Mononuclear cell (primary cell): Measurements from ENCODE around the gene ITGAX. TPM values are rescaled to one million over a fixed set of nuclear protein-coding genes. Genes with fewer than 3 reads are reported as not detected.

ENCODE experiments used
- H3K27me3 ChIP-seq: 2 replicates; pipeline ENCODE4 v1.6.0; 2011; ENCODE audit warnings: low read length, control low read depth; ENCODE audit not compliant: insufficient read depth
- H3K4me1 ChIP-seq: 2 replicates; pipeline ENCODE4 v1.5.1; 2011; ENCODE audit warnings: mild to moderate bottlenecking, low read length, control low read depth; ENCODE audit not compliant: insufficient read depth
- H3K4me3 ChIP-seq: 2 replicates; pipeline ENCODE4 v1.5.1; 2011; ENCODE audit warnings: mild to moderate bottlenecking, low read length, moderate library complexity
- H3K9me3 ChIP-seq: 2 replicates; pipeline ENCODE4 v1.5.1; 2011; ENCODE audit warnings: low read depth, mild to moderate bottlenecking, control low read depth, low read length
- total RNA-seq: library from RNA; depleted of rRNA; stranded (reverse); fragments of >200 nt; gene quantifications from one replicate; pipeline ENCODE4 v1.2.3, GENCODE V29; 2012

The ITGAX gene
- total RNA-seq, 1 donor, result 190 TPM

DNA sequence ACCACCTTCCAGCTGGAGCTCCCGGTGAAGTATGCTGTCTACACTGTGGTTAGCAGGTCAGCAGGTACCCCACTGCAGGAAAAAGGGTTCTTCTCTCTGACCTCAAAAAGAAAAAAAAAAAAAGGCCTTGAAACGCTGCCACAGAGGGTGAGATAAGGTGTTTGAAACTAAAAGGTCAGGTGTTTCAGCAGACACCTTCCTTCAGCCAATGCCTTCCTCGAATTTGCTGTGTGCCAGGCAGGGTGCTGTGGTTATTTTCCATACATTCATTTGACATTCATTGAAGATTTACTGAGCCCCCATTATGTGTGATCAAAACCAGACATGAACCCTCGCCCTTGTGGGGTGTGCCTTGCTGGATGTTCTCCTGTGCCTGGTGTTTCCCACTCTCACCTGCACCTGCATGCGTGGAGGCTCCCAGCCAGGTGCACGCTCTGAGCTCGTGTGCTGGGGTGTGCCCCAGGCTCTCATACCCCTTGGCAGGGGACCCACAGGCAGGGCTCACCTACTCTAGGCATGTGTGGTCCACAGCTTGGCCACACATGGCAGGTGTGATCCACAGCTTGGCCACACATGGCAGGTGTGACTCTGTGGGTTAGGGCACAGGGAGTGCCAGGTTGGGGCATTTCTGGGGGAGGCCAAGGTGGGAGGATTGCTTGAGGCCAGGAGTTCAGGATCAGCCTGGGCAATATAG lies 22.4 kb downstream of the ITGAX start:
- H3K4me3 ChIP-seq, result no peak overlapping the region
- peaks cover 8% of the 10 kb centered on the region for H3K4me1 ChIP-seq
- H3K9me3 ChIP-seq, result no peaks in the 10 kb centered on the region
- no peaks in the 10 kb centered on the region for H3K27me3 ChIP-seq

DNA sequence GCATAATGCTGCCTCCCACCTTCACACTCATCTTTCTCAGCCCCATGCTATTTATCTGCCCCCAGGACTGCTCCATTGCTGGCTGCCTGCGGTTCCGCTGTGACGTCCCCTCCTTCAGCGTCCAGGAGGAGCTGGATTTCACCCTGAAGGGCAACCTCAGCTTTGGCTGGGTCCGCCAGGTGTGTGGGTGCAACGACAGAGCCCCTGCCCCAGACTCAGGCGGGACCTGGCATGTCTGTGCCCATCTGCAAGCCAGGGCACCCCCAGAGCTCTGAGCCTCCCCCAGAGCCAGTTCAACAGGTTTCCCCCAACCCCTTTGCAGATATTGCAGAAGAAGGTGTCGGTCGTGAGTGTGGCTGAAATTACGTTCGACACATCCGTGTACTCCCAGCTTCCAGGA lies 25.2 kb downstream of the ITGAX start:
- Histone ChIP-seq H3K4me3 (no peak overlapping the region), H3K27me3 (no peaks in the 10 kb centered on the region), H3K9me3 (no peaks in the 10 kb centered on the region)

DNA sequence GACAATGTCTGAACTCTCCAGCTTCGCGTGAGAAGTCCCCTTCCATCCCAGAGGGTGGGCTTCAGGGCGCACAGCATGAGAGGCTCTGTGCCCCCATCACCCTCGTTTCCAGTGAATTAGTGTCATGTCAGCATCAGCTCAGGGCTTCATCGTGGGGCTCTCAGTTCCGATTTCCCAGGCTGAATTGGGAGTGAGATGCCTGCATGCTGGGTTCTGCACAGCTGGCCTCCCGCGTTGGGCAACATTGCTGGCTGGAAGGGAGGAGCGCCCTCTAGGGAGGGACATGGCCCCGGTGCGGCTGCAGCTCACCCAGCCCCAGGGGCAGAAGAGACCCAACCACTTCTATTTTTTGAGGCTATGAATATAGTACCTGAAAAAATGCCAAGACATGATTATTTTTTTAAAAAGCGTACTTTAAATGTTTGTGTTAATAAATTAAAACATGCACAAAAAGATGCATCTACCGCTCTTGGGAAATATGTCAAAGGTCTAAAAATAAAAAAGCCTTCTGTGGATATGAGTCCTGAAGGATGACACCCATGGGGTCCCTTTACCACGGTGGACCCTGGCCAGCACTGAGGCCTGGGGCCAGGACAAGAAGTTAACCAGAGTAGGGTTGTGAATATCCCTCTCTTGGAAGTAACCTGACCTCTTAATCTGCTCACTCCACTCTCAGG lies 27.6 kb downstream of the ITGAX start:
- H3K27me3 ChIP-seq, result no peaks in the 10 kb centered on the region
- H3K9me3 ChIP-seq, result no peaks in the 10 kb centered on the region
- H3K4me3 ChIP-seq, result no peak overlapping the region
- peaks cover 8% of the 10 kb centered on the region for H3K4me1 ChIP-seq

More for the DNA sequence above, 25.2 kb downstream of the ITGAX start:
- H3K4me1 ChIP-seq, result peaks cover 8% of the 10 kb centered on the region

DNA sequence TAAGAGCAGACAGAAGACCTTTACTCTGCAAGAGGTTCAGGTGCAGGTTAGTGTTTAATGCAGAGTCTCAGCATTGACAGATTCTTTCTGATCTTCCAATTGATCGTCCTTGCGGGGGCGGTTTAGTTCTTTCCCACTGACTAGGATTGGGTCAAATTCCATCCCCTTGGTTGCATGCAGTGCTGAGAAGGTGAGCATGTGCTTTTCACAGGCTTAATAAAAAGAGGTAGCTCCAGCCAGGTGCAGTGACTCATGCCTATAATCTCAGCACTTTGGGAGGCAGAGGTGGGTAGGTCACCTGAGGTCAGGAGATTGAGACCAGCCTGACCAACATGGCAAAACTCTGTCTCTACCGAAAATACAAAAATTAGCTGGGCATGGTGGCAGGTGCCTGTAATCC lies 30.7 kb downstream of the ITGAX start:
- no peak overlapping the region for H3K4me3 ChIP-seq
- H3K27me3 ChIP-seq, result no peaks in the 10 kb centered on the region
- H3K4me1 ChIP-seq, result peaks cover 8% of the 10 kb centered on the region
- H3K9me3 ChIP-seq, result no peaks in the 10 kb centered on the region

DNA sequence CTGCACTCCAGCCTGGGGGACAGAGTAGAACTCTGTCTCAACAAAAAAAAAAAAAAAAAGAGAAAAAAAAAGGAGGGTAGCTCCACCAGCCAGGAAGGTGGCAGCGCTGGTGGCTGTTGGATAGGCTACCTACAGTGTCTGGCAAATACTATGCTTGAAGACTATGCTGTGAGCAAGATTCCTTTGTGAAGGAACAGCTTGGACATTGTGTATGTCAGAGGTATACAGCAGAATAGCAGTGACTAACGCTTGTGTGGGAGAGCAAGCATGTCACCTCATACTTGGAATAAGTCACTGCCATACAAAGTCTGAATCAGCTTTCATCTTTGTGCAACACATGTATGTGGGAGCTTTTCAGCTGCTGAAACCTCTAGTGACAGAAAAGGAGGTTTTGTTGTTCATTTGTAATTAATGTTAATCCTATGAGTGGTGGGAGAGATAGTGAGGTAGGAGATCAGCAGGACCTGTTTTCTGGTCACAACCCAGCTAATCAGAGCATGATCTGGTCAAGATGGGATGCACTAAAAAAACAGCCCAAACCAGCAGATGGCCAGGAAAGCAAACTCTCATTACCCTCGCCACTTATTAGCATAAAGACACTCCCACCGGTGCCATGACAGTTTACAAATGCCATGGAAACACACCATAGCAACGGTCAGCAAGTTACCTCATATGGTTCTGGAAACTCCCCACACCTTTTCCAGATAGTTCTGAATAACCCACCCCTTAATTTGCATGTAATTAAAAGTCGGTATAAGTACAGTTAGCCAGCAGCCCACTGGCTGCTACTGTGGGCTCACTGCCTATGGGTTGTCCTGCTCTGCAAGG lies 31.4 kb downstream of the ITGAX start:
- H3K27me3 ChIP-seq, result no peaks in the 10 kb centered on the region
- H3K4me3 ChIP-seq, result no peak overlapping the region
- H3K9me3 ChIP-seq, result no peaks in the 10 kb centered on the region
- peaks cover 8% of the 10 kb centered on the region for H3K4me1 ChIP-seq

DNA sequence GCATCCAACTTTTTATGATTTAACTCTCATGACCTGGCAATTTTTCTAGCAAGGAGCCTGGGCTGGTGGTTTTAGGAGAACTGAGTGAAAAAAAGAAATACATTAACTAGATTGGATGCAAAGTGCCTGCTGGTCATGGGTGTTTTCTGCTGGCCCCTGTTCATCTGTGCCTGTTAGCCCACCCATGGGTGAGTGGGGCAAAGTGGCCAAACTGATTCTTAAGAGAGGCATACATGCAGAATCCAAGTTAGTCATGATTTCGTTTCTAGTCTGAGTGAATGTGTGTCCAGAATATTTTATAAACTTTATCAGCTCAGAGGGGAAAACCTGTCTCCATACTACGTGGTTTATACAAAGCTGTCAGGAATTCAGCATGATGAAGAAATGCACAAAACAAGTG lies 33.6 kb downstream of the ITGAX start:
- no peaks in the 10 kb centered on the region for H3K27me3 ChIP-seq
- peaks cover 8% of the 10 kb centered on the region for H3K4me1 ChIP-seq
- no peak overlapping the region for H3K4me3 ChIP-seq
- no peaks in the 10 kb centered on the region for H3K9me3 ChIP-seq

DNA sequence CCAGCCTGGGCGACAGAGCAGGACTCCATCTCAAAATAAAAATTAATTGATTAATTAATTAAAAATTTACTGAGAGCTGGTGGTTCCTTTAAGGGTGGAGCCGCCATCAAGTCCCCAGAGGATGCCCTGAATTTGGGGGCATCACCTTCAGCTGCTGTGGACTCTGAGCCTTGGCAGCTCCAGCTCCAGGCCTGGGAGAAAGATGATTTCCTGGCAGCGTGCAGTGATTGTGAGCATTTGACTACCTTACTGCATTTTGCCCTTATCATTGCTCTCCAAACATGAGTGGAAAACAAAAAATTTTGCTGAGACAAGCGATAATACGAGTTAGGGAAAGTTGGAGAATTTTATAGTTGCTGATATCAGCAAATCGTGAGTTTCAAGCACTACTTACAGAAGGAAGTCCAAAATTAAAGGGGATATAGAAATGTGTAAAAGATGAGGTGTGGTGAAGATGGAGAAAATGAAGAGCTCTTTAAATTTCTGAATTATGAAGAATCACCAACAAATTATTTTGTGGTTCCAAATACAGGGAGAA lies 35.6 kb downstream of the ITGAX start:
- no peaks in the 10 kb centered on the region for H3K27me3 ChIP-seq
- H3K4me3 ChIP-seq, result no peak overlapping the region
- H3K4me1 ChIP-seq, result peaks cover 8% of the 10 kb centered on the region
- no peaks in the 10 kb centered on the region for H3K9me3 ChIP-seq

DNA sequence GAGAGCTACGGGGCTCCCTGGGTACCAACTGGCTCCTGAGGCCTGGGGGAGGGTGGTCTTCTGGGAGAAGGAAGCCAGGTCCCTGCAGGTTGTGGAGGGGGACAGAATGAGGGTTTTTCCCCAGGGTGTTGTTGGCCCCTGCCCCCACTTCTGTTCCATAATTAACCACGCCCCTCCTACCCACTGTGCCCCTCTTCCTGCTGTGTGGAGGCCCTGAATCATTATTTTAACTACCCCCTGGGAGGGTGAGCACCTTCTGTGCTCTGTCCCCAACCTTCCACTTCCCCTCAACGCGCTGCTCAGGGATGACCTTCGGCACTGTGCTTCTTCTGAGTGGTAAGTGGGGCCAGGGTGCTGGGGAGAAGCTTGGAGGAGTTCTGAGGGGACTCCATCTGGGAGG lies 38.1 kb downstream of the ITGAX start, which contains the start of gene ITGAD:
Gene ITGAD, plus strand, starts transcription at position 280 of the 400 bp plus-strand sequence. Its CDS starts 26 bp downstream, at position 306.
- Histone ChIP-seq H3K9me3 (no peaks in the 10 kb centered on the region), H3K4me1 (peaks cover 14% of the 10 kb centered on the region), H3K27me3 (no peaks in the 10 kb centered on the region), H3K4me3 (no peak within 1 kb of the TSS)

DNA sequence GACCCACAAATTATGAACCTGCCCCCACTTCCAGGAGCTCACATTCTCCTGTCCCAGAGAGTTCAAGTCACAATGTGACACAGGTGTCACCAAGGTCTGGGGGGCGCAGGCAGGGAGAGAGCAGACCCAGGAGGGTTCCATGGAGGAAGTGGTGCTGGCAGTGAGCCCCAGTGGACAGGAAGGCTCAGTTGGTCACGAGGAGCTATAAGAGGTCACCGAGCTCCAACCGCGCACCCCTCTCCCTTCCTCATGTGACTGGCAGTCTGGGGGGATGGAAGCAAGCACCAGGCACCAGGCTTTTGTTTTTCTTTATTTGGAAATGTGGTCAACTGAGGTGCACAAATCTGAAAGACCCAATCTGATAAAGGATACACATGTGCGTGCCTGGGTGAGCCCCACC lies 40.7 kb downstream of the ITGAX start:
- no peaks in the 10 kb centered on the region for H3K27me3 ChIP-seq
- H3K9me3 ChIP-seq, result no peaks in the 10 kb centered on the region
- peaks cover 35% of the 10 kb centered on the region for H3K4me1 ChIP-seq
- H3K4me3 ChIP-seq, result no peak overlapping the region

DNA sequence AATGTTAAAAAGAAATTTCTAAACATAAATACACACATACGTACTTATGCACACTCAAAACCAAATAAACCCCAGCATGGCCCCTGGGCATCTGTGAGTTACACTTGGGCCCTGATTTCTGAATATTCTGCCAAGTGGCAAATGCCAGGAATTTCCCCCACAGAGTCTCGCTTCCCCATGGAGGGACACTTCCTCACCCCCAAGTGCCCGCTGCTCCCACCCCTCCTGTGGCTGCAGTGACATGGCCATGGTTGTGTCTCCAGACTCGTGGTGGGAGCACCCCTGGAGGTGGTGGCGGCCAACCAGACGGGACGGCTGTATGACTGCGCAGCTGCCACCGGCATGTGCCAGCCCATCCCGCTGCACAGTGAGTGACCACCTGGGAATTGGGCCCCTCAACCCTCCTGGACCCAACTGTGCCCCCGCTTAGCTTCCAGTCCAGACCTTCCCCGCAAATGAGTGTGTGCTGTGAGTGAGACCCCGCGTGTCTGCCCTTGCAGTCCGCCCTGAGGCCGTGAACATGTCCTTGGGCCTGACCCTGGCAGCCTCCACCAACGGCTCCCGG lies 42.2 kb downstream of the ITGAX start:
- Histone ChIP-seq H3K4me1 (peaks cover 43% of the 10 kb centered on the region), H3K27me3 (no peaks in the 10 kb centered on the region), H3K9me3 (no peaks in the 10 kb centered on the region), H3K4me3 (no peak overlapping the region)

DNA sequence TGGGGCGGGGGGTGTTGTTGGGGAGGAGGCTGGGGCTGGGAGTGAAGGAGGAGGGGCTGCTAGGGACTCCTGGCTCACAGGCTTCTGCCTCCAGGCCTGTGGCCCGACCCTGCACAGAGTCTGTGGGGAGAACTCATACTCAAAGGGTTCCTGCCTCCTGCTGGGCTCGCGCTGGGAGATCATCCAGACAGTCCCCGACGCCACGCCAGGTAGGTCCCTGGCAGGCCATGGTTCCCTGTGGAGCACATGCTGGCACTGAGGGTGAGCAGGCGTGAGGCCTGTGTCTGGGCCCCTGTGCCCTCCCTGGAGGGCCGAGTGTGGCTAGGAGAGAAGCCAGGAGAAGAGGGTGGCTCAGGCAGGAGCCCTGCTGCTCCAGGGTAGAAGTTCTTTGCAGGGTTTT lies 42.7 kb downstream of the ITGAX start:
- Histone ChIP-seq H3K4me1 (peaks cover 43% of the 10 kb centered on the region), H3K4me3 (no peak overlapping the region), H3K27me3 (no peaks in the 10 kb centered on the region), H3K9me3 (no peaks in the 10 kb centered on the region)

DNA sequence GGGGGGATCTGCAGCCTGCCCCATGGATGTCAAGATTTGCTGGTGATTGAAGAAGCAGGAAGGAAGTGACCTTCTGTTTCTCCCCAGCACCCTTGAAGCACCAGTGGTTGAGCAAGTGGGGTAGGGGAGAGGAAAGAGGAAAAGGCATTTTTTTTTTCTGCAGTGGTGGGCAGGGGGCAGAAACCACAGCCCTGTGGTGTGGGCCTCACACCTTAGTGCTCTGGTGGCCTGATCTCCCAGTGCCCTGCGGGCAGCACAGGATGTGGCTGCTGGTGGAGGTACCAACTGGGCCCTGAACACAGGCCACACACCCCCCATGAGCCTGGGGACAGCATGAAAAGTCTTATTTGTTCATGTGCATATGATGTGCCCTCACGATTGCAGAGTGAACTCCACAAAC lies 45.2 kb downstream of the ITGAX start:
- peaks cover 43% of the 10 kb centered on the region for H3K4me1 ChIP-seq
- no peaks in the 10 kb centered on the region for H3K27me3 ChIP-seq
- H3K9me3 ChIP-seq, result no peaks in the 10 kb centered on the region
- no peak overlapping the region for H3K4me3 ChIP-seq

DNA sequence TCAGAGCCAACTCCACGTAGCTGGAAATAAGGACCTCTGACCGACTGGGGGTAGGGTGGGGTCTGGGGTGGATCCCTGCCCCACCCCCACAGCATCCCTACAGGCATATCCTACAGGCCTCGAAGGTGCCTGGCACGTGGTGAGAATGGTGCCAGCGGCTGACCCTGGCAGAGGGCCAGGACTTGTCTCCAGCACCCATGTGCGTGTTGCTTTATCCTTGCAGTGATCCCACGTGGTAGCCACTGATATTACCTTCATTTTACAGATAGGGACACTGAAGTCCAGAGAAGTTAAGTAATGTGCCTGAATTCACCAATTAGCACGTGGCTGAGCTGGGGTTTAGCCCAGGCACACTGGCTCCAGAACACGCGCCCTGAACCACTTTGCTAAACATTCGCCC lies 46.5 kb downstream of the ITGAX start:
- Histone ChIP-seq H3K4me3 (no peak overlapping the region), H3K27me3 (no peaks in the 10 kb centered on the region), H3K9me3 (no peaks in the 10 kb centered on the region), H3K4me1 (peaks cover 33% of the 10 kb centered on the region)

DNA sequence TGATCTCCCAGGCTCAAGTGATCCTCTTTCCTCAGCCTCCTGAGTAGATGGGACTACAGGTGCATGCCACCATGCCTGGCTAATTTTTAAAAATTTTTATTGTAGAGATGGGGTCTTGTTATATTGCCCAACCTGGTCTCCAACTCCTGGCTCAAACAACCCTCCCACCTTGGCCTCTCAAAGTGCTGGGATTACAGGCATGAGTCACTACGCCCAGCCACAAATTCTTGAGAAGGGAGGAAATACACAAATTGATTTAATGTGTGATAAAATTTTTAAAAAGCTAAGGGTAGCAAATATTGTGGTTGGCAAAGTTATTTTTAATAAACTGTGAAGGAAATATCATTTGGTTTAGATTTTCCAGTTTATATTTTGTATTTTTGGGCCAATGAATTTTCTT lies 47.7 kb downstream of the ITGAX start:
- H3K27me3 ChIP-seq, result no peaks in the 10 kb centered on the region
- H3K4me1 ChIP-seq, result peaks cover 29% of the 10 kb centered on the region
- no peak overlapping the region for H3K4me3 ChIP-seq
- no peaks in the 10 kb centered on the region for H3K9me3 ChIP-seq
